ENCODE data around the gene TM7SF2.

Gene TM7SF2

DNA sequence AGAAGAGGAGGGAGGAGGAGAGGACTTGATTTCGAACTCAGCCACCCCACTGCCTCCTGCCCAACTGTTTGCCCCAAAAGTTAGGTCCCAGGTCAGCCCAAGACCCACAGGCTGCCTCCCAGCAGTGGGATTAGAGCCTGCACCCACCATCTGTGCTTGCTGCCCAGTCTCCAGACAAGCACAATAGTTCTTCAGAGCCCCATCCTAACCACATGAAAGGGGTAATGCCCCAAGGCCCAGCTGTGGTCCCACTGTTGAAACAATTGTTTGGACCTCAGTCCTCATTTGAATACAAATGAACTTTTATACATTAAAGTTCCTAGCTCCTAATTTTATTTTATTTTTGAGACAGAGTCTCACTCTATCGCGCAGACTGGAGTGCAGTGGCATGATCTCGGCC lies 21.0 kb upstream of the TM7SF2 start:
- DNase-seq (ENCODE audit: low read depth in 2 of 2), result no peak

DNA sequence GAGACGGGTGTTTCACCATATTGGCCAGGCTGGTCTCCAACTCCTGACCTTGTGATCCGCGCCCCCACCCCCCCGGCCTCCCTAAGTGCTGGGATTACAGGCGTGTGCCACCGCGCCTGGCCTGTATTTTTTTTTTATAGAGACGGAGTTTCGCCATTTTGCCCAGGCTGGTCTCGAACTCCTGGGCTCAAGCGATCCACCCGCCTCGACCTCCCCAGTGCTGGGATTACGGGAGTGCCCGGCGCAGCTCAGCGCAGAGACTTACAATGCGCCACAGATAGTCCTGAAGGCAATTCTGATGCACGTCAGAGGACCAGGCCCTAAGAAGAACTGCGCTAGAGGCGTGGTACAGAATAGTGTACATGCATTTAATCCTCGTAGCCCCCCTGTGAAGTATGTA lies 16.2 kb upstream of the TM7SF2 start:
- no peak for DNase-seq (ENCODE audit: low read depth in 2 of 2)

DNA sequence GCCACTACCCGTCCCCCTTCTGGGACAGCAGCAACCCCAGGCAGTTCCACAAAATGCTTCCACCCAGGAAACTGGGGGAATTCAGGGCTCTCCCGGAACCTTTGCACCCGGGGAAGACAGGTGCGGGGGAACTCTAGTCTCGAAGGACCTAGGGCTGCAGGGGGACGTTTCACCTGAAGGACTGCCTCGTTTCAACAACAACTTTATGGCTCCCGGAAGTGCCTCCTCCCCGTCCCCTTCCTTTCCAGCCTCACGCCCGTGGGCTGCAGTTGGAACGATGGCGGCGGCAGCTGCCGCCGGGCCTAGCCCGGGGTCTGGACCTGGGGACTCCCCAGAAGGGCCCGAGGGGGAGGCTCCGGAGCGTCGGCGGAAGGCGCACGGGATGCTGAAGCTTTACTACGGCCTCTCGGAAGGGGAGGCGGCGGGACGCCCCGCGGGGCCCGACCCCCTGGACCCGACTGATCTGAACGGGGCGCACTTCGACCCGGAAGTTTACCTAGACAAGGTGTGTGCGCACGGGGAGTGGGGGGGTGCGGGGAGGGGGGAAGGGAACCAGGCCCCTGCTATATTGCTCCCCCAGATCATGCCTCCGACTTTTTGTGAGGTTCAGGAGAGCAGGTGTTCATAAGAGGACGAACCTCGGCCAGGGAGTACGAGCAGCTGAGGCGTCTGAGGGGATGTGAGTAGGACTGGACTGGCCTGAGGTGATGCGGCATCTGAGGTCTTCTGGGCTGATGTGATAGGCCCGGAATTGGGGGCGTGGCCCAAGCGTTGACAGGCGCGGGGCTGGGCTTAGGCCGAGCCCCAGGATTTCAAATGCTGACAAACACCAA lies 15.5 kb upstream of the TM7SF2 start, which contains the start of gene VPS51:
VPS51 (plus strand) TSS at position 241 of the 833 bp plus-strand sequence; CDS start at position 278, 37 bp downstream.
- DNase-seq (ENCODE audit: low read depth in 2 of 2), result peak; percentile 61 to 76

DNA sequence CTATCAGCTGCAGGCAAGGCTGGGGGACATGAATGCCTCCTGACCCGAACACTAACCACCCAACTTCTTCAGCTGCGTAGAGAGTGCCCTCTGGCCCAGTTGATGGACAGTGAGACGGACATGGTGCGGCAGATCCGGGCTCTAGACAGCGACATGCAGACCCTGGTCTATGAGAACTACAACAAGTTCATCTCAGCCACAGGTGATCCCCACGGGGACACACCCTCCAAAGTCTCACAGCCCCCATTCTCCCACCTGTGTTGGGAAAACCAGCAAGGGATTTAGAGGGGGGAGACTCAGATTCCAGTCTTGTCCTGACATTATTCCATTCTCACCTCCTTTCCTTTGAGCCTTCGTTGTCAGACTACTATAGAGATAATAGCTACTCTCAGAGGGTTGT lies 14.7 kb upstream of the TM7SF2 start:
- DNase-seq (ENCODE audit: low read depth in 2 of 2), result no peak

DNA sequence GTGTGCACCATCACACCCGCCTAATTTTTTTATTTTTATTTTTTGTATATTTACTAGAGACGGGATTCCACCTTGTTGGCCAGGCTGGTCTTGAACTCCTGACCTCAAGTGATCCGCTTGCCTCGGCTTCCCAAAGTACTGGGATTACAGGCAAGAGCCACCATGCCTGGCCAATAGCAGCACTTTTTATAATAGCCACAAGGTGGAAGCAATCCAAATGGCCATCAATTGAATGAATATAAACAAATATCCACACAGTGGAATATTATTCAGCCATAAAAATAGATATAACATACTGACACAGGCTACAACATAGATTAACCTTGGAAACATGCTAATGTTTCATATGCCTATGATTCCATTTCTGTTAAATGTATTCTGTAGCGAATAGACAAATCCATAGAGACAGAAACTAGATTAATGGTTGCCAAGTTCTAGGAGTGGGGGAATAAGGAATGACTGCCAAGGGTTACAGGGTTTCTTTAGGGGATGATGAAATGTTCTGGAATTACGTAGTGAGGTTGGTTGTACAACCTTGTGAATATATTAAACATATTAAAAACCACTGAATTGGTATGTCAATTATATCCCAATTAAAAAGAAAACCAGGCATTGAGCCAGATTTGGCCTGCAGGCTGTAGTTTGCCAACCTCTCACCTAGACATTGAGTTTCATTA lies 10.9 kb upstream of the TM7SF2 start:
- no peak for DNase-seq (ENCODE audit: low read depth in 2 of 2)

DNA sequence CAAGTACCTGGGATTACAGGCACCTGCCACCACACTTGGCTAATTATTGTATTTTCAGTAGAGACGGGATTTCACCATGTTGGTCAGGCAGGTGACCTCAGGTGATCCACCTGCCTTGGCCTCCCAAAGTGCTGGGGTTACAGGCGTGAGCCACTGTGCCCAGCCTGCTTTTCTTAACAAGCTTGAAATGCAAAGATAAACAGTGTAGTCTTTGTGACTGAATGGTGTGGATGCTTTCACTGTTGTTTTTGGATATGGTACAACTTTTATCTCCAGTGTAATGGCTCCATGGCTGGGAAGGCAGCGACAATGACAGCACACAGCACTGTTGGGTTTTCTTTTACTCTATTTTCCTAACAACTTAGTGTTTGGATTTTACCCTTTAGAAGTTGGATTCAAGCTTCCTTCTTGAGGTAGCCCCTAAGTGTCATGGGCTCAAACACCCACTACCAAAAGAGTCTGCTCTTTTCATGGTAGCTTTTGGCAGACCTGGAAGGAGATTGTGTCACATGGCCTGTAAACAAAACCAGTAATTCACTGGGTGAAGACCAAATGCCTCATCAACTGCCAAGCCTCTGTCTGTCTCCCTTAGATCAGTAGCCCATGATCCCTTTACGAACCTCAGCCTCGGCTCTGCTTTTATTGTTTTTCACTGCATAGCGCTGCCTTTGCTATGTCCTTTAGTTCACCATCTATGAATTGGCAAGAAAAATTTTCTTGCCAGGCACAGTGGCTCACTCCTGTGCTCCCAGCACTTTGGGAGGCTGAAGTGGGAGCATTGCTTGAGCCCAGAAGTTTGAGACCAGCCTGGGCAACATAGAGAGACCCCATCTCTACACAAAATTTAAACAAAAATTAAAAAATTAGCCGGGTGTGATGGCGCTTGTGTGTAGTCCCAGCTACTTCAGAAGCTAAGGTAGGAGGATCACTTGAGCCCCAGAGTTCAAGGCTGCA lies 9.3 kb upstream of the TM7SF2 start:
- DNase-seq (ENCODE audit: low read depth in 2 of 2), result no peak

DNA sequence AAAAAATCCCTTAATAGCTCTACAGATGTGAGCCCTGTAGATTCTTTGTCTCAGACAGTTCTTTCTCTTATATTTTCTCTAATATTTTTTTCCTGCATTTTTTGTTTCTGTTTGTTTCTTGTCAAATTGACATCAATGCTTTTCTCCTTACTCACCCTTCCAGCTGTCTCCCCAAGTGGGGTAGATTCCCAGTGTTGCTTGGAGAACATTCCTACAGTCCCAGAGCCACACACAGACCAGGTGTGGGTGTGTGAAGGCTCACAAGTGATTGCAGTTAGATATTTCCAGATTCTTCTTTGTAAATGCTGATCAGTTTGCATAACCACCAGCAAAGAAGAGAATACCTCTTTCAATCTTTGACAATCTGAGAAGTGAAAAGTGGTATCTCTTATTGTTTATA lies 8.2 kb upstream of the TM7SF2 start:
- no peak for DNase-seq (ENCODE audit: low read depth in 2 of 2)

DNA sequence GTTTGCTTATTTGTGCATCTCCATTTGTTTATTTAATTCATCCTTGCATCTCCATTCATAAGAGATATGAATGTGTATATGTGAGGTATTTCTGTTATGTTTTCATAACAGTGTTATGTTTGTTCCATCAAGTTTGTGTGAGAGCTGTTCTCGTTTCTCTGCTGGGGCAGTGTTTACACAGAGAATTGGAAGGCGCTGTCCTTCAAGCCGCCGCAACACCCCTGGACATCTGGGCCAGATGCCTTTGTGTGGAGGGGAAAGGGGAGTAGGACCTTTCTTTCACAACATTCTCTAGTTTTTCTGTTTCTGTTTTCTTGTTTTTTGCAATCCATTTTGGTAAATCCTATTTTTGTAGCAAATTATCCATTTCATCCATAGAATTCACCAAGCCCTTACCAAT lies 7.0 kb upstream of the TM7SF2 start:
- DNase-seq (ENCODE audit: low read depth in 2 of 2), result no peak

DNA sequence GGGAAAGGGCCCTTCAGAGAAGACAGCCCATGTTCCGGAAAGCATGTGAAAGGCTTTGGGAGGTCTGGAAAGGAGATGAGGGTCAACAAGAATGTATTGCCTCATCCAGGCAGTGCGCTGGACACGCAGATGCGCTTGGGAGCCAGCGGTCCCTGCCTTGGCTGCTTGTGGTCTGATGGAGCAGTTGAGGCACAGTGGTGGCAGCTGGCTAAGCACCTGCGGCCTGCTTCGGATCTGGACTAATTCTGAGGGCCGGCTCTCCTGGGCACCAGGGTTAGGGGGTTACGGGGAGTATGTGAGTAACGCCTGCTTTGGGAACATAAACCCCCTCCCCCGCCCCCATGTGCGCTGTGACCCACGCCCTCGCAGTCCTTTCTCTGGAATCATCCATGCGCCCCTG lies 4.6 kb upstream of the TM7SF2 start:
- no peak for DNase-seq (ENCODE audit: low read depth in 2 of 2)

DNA sequence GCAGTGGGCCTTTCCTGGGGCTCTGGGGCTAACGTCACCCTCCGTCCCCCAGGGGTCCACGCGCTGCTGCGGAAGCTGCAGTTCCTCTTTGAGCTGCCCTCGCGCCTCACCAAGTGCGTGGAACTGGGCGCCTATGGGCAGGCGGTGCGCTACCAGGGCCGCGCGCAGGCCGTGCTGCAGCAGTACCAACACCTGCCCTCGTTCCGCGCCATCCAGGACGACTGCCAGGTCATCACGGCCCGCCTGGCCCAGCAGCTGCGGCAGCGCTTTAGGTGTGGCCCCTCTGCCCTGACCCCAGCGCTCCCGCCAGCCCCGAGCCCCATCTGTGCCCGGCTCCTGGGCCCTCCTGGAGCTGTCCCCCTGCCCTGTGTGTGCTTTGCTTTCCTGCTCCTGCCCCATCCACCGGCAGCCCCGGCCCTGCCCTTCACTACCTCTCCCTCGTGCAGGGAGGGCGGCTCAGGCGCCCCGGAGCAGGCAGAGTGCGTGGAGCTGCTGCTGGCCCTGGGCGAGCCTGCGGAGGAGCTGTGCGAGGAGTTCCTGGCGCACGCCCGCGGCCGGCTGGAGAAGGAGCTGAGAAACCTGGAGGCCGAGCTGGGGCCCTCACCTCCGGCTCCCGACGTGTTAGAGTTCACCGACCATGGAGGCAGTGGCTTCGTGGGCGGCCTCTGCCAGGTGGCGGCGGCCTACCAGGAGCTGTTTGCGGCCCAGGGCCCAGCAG lies 3.8 kb upstream of the TM7SF2 start:
- DNase-seq (ENCODE audit: low read depth in 2 of 2), result no peak

DNA sequence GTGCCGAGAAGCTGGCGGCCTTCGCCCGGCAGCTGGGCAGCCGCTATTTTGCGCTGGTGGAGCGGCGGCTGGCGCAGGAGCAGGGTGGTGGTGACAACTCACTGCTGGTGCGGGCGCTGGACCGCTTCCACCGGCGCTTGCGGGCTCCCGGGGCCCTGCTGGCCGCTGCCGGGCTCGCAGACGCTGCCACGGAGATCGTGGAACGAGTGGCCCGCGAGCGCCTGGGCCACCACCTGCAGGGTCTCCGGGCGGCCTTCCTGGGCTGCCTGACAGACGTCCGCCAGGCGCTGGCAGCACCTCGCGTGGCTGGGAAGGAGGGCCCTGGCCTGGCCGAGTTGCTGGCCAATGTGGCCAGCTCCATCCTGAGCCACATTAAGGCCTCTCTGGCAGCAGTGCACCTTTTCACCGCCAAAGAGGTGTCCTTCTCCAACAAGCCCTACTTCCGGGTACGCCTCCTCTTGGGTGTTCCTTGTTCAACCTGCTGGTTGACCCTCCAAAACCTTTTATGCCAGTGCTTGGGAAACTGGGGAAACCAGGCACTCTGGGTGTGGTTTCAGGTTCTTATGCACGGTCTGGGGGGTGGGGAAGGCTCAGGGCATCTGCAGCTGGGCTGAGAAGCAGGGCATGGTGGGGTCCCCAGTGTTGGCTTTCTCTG lies 3.1 kb upstream of the TM7SF2 start:
- DNase-seq (ENCODE audit: low read depth in 2 of 2), result no peak

DNA sequence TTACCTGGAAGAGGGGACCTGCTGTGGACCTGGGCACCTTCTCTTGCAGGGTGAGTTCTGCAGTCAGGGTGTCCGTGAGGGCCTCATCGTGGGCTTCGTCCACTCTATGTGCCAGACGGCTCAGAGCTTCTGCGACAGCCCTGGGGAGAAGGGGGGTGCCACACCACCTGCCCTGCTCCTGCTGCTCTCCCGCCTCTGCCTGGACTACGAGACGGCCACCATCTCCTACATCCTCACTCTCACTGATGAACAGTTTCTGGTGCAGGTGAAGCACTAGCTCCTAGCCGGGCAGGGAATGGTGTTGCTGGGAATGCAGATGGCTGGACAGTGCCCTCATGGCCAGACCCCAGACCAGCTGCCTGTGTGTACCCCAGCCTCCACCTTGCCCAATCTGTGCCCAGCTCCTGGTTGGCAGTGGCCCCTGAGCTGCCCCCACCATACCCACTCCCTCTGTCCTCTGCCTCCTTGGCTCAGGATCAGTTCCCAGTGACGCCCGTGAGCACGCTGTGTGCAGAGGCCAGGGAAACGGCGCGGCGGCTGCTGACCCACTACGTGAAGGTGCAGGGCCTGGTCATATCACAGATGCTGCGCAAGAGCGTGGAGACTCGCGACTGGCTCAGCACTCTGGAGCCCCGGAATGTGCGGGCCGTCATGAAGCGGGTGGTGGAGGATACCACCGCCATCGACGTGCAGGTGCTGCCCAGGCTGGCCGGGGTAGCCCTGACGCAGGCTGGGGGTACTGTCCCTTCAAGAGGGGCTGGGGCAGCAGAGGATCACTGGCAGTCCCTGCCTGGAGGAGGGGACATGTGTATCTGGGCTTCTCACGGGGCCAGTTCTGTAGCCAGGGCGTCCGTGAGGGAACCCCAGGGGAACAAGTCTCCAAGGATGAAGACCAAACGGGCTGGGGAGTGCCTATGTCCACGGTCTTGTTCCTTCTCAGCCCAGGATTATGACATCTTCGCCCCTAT lies 2.2 kb upstream of the TM7SF2 start:
- no peak for DNase-seq (ENCODE audit: low read depth in 2 of 2)

DNA sequence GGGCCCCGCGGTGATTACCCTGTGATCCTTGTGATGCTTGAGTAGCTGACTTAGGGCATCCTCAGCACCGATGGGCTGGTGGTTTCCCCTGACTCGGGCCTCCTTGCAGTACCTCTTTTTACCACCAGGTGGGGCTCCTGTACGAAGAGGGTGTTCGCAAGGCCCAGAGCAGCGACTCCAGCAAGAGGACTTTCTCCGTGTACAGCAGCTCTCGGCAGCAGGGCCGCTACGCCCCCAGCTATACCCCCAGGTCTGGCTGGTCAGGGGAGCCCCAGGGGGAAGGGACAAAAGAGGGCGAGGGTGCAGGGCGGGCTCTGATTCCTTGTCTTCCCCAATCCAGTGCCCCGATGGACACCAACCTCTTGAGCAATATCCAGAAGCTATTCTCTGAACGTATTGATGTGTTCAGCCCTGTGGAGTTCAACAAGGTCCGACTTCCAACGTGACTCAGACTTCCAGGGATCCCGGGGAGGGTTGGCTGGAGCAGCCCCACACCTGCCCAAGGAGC lies 1.3 kb upstream of the TM7SF2 start:
- peak; percentile 76 to 90 for DNase-seq (ENCODE audit: low read depth in 2 of 2)

DNA sequence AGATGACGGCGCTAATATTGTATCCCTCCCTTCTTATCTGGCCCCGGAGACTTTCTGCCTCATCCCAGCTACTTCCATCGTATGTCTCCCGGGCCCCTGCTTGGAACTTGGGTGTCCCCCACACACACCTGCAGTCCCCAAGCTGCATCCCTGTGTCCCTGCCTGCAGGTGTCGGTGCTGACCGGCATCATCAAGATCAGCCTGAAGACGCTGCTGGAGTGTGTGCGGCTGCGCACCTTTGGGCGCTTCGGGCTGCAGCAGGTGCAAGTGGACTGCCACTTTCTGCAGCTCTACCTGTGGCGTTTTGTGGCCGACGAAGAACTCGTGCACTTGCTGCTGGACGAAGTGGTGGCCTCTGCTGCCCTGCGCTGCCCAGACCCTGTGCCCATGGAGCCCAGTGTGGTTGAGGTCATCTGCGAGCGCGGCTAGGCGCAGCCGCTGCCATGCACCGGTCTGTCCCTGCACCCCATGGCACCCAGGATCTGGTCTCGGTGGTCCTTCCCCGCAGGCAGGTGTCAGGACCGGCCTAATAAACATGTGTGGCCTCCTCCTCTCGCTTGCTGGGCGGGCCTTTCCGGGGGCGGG lies 421 bp upstream of the TM7SF2 start:
- DNase-seq (ENCODE audit: low read depth in 2 of 2), result no peak

DNA sequence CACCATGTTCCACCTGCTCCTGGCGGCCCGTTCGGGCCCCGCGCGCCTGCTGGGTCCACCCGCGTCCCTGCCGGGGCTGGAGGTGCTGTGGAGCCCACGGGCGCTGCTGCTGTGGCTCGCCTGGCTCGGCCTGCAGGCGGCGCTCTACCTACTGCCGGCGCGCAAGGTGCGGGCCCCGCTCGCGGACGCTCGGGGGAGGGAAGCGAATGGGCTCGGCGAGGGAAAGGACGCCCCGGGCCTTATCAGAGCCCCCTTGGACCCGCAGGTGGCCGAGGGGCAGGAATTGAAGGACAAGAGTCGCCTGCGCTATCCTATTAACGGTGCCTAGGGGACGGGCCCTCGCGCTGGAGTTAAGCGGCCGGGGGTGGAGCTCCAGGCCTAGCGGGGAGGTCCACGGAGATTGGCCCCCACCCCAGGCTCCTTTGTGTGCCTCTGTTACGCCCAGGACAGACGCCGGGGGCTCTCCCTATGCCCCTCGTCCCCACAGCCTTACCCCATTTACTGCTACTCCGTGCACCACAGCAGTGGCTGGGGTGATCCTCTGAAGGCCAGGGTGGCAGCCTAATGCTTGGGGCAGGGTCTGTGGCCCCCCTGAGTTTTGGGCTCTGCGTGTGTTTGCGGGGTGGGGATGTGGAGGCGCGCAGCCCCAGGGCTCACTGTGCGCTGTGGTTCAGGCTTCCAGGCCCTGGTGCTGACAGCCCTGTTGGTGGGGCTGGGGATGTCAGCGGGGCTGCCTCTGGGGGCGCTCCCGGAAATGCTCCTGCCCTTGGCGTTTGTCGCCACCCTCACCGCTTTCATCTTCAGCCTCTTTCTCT lies 1.1 kb downstream of the TM7SF2 start:
- peak in 1 of 2 donors; percentile 48 for DNase-seq (ENCODE audit: low read depth in 2 of 2)

DNA sequence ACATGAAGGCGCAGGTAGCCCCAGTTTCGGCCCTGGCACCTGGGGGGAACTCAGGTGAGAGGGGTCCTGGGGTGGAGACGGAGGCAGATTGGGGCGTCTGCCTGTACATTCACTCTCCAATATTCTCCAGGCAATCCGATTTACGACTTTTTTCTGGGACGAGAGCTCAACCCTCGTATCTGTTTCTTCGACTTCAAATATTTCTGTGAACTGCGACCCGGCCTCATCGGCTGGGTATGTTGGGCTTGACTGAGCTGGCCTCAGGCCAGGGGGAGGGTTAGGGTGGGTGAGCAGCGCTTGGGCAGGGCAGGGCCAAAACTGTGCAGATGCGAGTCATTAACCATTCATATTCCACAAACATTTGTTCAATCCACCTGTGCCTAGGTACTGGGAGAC lies 1.7 kb downstream of the TM7SF2 start:
- DNase-seq (ENCODE audit: low read depth in 2 of 2), result no peak

DNA sequence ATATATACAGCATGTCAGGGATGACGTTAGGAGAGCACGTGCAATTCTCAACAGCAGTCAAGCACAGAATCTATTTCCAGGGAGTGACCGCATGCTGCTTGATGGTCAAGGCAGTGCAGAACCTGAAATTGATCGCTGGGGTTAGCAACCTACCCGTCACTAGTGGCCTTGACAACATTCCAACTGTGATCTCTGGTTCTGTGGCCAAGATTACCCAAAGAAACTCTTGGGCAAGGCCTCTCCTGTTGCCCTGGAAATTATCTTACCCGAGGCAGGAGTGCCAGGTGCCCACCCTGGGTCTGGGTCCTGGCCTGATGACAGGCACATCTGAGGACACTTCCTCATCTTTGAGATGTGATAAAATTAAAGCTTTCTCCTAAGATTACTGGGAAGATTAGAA lies 2.2 kb downstream of the TM7SF2 start:
- no peak for DNase-seq (ENCODE audit: low read depth in 2 of 2)

DNA sequence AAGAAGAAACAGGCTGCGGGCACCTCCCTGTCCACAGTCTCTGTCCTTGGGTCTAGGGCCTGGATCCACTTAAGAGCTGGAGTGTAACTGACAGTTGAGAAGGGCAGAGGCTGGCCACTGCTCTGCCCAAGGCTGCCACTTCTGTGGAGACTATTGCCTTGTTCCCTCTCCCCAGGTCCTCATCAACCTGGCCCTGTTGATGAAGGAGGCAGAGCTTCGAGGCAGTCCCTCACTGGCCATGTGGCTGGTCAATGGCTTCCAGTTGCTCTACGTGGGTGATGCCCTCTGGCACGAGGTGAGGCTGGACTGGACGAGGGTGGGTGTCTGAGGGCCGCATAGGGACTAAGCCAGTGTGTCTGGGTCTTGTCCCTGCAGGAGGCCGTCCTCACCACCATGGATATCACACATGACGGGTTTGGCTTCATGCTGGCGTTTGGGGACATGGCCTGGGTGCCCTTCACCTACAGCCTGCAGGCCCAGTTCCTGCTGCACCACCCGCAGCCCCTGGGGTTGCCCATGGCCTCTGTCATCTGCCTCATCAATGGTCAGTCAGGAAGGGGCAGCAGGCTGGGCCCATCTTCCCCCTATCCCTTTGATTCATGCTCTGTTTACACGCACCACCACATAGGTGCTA lies 3.0 kb downstream of the TM7SF2 start:
- no peak for DNase-seq (ENCODE audit: low read depth in 2 of 2)

All from stimulated activated CD8-positive, alpha-beta memory T cell treated with anti-CD3 and anti-CD28 coated beads, Interleukin-15, amount 100 ng/mL, for 4 hours (primary cell).